ENCODE measurements around the gene FRK.

GRCh38 chr6:116070616-116071389 is 10.1 kb upstream of the FRK start:
- TF ChIP-seq TAF1 (IDR thresholded peaks at IDR 0.05; ENCODE audit: low read depth, low read length), result no peak
- TF ChIP-seq POU2F2 (IDR thresholded peaks at IDR 0.05; ENCODE audit: low read depth, low read length), result no peak
- TF ChIP-seq SPI1 (IDR thresholded peaks at IDR 0.05; ENCODE audit: low read depth, low read length), result no peak
- TF ChIP-seq POLR2A (IDR thresholded peaks at IDR 0.05; ENCODE audit: low read depth, low read length), result no peak
- TF ChIP-seq POLR2AphosphoS5 (IDR thresholded peaks at IDR 0.05; ENCODE audit: low read depth, low read length), result no peak
- TF ChIP-seq PAX5 (IDR thresholded peaks at IDR 0.05; ENCODE audit: insufficient read depth, low read length, severe bottlenecking), result no peak

All from GM12891 (cell line).